NB4 (cell line): ENCODE data around the gene MTX3.

Experiments
- CTCF ChIP-seq: IDR thresholded peaks from one replicate; pipeline ENCODE4 v1.5.1; 2012; ENCODE audit warnings: low read depth, low read length
- MAX ChIP-seq: IDR thresholded peaks from 2 replicates; pipeline ENCODE4 v1.6.1; 2011; ENCODE audit warnings: low read depth, low read length
- POLR2A ChIP-seq: IDR thresholded peaks from 2 replicates; pipeline ENCODE4 v1.6.1; 2011; ENCODE audit warnings: mild to moderate bottlenecking; ENCODE audit not compliant: insufficient read length; ENCODE audit errors: extremely low read depth

- TF ChIP-seq CTCF (no peak), MAX (no peak), POLR2A (no peak)
Measured at GRCh38 chr5:79961716-79962574, 29.1 kb downstream of the MTX3 start.
